Measurements from ENCODE around the gene SNX24.

SNX24 gene

DNA sequence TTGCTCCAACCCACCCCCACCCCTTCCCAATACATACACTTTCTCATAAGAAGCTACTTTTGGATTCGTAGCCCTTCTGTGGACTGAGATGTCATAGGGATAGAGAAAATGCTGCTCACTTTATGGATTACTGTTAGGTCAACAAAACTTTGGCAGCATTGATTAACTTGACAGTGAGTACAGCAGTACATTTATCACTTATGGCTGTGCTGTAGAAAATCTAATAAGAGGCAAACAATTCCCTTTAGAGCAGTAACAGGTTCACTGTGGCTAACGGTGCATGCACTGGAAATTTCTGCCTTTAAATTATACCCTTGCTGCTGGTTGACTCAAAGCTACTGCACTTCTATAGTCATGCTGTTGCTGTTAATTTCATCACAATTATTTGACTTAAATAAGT, 131.9 kb downstream of the SNX24 start:
- H3K4me3 ChIP-seq (ENCODE audit: insufficient read depth, low read length, poor library complexity, severe bottlenecking): no peak overlapping the region

GRCh38 chr5:122978068-122978467, 132.7 kb downstream of the SNX24 start:
- Histone ChIP-seq H2AFZ (ENCODE audit: low read depth, low read length, severe bottlenecking) (no peak overlapping the region), H3K27me3 (ENCODE audit: low read length) (no peaks in the 10 kb centered on the region), H3K4me2 (ENCODE audit: low read depth, low read length, poor library complexity, severe bottlenecking) (no peak overlapping the region), H3K9me3 (ENCODE audit: insufficient read depth, low read length) (no peaks in the 10 kb centered on the region), H3K79me2 (ENCODE audit: insufficient read depth, low read length) (no peaks in the 10 kb centered on the region), H3K9me2 (replicated peaks; ENCODE audit: insufficient read depth, low read length) (no peaks in the 10 kb centered on the region), H3K27ac (ENCODE audit: low read depth, low read length) (no peak overlapping the region), H3K9ac (ENCODE audit: low read length) (no peak overlapping the region), H3K4me3 (ENCODE audit: insufficient read depth, low read length, poor library complexity, severe bottlenecking) (no peak overlapping the region), H3K36me3 (ENCODE audit: low read length) (no peaks in the 10 kb centered on the region), H3F3A (ENCODE audit: insufficient read depth) (no peaks in the 10 kb centered on the region), H4K20me1 (ENCODE audit: low read depth, low read length) (no peaks in the 10 kb centered on the region)
- no peak for TF ChIP-seq EZH2phosphoT487 (conservative IDR thresholded peaks at IDR 0.05; ENCODE audit: low read length)
- TF ChIP-seq, protein P1, sequence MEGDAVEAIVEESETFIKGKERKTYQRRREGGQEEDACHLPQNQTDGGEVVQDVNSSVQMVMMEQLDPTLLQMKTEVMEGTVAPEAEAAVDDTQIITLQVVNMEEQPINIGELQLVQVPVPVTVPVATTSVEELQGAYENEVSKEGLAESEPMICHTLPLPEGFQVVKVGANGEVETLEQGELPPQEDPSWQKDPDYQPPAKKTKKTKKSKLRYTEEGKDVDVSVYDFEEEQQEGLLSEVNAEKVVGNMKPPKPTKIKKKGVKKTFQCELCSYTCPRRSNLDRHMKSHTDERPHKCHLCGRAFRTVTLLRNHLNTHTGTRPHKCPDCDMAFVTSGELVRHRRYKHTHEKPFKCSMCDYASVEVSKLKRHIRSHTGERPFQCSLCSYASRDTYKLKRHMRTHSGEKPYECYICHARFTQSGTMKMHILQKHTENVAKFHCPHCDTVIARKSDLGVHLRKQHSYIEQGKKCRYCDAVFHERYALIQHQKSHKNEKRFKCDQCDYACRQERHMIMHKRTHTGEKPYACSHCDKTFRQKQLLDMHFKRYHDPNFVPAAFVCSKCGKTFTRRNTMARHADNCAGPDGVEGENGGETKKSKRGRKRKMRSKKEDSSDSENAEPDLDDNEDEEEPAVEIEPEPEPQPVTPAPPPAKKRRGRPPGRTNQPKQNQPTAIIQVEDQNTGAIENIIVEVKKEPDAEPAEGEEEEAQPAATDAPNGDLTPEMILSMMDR (IDR thresholded peaks at IDR 0.05; ENCODE audit: insufficient read depth, low read length, poor library complexity, severe bottlenecking): no peak

More for the DNA sequence above, 131.9 kb downstream of the SNX24 start:
- H3K9me3 ChIP-seq (ENCODE audit: insufficient read depth, low read length): no peaks in the 10 kb centered on the region
- no peak overlapping the region for H3K9ac ChIP-seq (ENCODE audit: low read length)
- TF ChIP-seq, protein P1 (IDR thresholded peaks at IDR 0.05; ENCODE audit: insufficient read depth, low read length, poor library complexity, severe bottlenecking): no peak
- no peak for TF ChIP-seq EZH2phosphoT487 (conservative IDR thresholded peaks at IDR 0.05; ENCODE audit: low read length)
- H3F3A ChIP-seq (ENCODE audit: insufficient read depth): no peaks in the 10 kb centered on the region
- H2AFZ ChIP-seq (ENCODE audit: low read depth, low read length, severe bottlenecking): no peak overlapping the region
- no peaks in the 10 kb centered on the region for H4K20me1 ChIP-seq (ENCODE audit: low read depth, low read length)
- no peaks in the 10 kb centered on the region for H3K27me3 ChIP-seq (ENCODE audit: low read length)
- H3K4me2 ChIP-seq (ENCODE audit: low read depth, low read length, poor library complexity, severe bottlenecking): no peak overlapping the region
- H3K27ac ChIP-seq (ENCODE audit: low read depth, low read length): no peak overlapping the region
- H3K9me2 ChIP-seq (replicated peaks; ENCODE audit: insufficient read depth, low read length): no peaks in the 10 kb centered on the region
- H3K79me2 ChIP-seq (ENCODE audit: insufficient read depth, low read length): no peaks in the 10 kb centered on the region
- no peaks in the 10 kb centered on the region for H3K36me3 ChIP-seq (ENCODE audit: low read length)

DNA sequence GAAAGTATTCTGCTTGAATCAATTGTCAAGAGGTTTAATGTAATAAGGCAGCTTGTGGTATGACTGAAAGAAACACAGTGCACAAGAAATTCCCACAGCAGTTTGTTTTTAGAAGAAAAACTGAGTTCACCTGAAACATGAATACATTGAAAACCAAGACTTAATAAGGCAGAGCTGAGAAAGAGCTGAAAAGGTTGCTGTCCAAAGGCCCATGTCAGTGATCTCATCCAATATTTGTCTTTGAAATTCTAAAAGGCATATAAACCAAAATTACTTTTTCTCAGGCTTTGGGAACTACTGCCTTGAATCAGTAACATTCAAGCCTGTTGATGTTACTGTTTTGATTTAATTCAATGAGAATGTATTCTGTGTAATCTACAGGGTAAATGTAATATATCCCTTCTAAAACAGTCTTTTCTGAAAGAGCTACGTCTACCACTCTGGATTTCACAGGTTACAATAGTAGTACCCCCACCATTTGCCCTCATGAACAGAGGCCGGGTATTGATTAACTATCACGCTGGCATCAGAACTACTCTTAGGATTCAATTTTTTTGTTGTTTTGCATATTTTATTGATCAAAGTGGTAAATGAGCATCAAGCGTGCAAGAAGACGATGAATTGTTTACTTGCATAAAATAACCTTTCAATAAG, 133.4 kb downstream of the SNX24 start:
- no peak overlapping the region for H3K27ac ChIP-seq (ENCODE audit: low read depth, low read length)

More for the DNA sequence above, 133.4 kb downstream of the SNX24 start:
- H3K4me3 ChIP-seq (ENCODE audit: insufficient read depth, low read length, poor library complexity, severe bottlenecking): no peak overlapping the region
- H3K9ac ChIP-seq (ENCODE audit: low read length): no peak overlapping the region
- no peaks in the 10 kb centered on the region for H3K27me3 ChIP-seq (ENCODE audit: low read length)
- no peaks in the 10 kb centered on the region for H3K9me2 ChIP-seq (replicated peaks; ENCODE audit: insufficient read depth, low read length)
- H3K4me2 ChIP-seq (ENCODE audit: low read depth, low read length, poor library complexity, severe bottlenecking): no peak overlapping the region
- no peaks in the 10 kb centered on the region for H3K79me2 ChIP-seq (ENCODE audit: insufficient read depth, low read length)
- no peaks in the 10 kb centered on the region for H3K9me3 ChIP-seq (ENCODE audit: insufficient read depth, low read length)
- H4K20me1 ChIP-seq (ENCODE audit: low read depth, low read length): no peaks in the 10 kb centered on the region
- TF ChIP-seq, protein P1 (IDR thresholded peaks at IDR 0.05; ENCODE audit: insufficient read depth, low read length, poor library complexity, severe bottlenecking): no peak
- TF ChIP-seq EZH2phosphoT487 (conservative IDR thresholded peaks at IDR 0.05; ENCODE audit: low read length): no peak
- H3K36me3 ChIP-seq (ENCODE audit: low read length): no peaks in the 10 kb centered on the region
- H2AFZ ChIP-seq (ENCODE audit: low read depth, low read length, severe bottlenecking): no peak overlapping the region
- H3F3A ChIP-seq (ENCODE audit: insufficient read depth): no peaks in the 10 kb centered on the region

All from SU-DHL-6 (cell line).